Type B pancreatic cell (in vitro differentiated cells): Measurements from ENCODE around the gene RNF151. TPM values are rescaled to one million over a fixed set of nuclear protein-coding genes. Genes with fewer than 3 reads are reported as not detected.

Experiments
- DNase-seq: peaks from one replicate; pipeline ENCODE4 v3.0.0; 2021; ENCODE audit warnings: mixed read lengths; ENCODE audit not compliant: unreplicated experiment; ENCODE audit errors: extremely low spot score
- H3K27ac Mint-ChIP-seq: 2 replicates; pipeline ENCODE4 v1.8.0; 2021; ENCODE audit warnings: mild to moderate bottlenecking, mixed read lengths
- H3K27me3 Mint-ChIP-seq: 2 replicates; pipeline ENCODE4 v1.8.0; 2021; ENCODE audit warnings: mixed read lengths
- H3K36me3 Mint-ChIP-seq: 2 replicates; pipeline ENCODE4 v1.8.0; 2021; ENCODE audit warnings: mixed read lengths
- H3K4me1 Mint-ChIP-seq: one replicate; pipeline ENCODE4 v1.8.0; 2021; ENCODE audit warnings: mixed read lengths; ENCODE audit not compliant: unreplicated experiment
- H3K4me3 Mint-ChIP-seq: 2 replicates; pipeline ENCODE4 v1.8.0; 2021; ENCODE audit warnings: mild to moderate bottlenecking, mixed read lengths
- H3K9me3 Mint-ChIP-seq: 2 replicates; pipeline ENCODE4 v1.8.0; 2021; ENCODE audit warnings: mixed read lengths
- CTCF ChIP-seq: fragments of 200-600 bp; sonication (generic); conservative IDR thresholded peaks from 2 replicates; pipeline ENCODE4 v1.5.0; 2021; ENCODE audit warnings: antibody characterized with exemption, mild to moderate bottlenecking
- total RNA-seq: library from RNA; stranded (reverse); gene quantifications from 2 replicates; pipeline ENCODE4 v1.2.1, GENCODE V29; 2021; ENCODE audit warnings: low replicate concordance

Gene RNF151
- total RNA-seq, 1 donor from 2014 or later = not detected

DNA sequence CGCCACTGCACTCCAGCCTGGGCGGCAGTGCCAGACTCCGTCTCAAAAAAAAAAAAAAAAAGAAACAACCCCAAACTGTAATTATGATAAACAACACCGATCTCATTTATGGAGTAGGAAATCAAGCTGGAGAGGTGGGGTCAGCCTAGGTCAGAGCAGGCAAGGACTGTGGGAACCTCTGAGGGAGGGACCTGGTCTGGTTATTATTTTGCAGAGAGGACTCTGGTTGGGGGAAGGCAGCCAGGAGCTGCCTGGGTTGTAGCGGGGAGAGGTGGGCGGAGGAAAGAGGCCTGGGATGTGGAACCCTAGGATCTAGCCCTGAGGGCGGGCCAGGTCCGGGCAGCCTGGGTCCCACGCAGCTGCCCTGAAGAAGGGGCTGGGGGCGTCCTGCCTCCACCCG, 37.6 kb upstream of the RNF151 start:
- no peaks in the 10 kb centered on the region for H3K9me3 Mint-ChIP-seq
- peak overlapping the region; percentile 48 for H3K27ac Mint-ChIP-seq
- no peaks in the 10 kb centered on the region for H3K36me3 Mint-ChIP-seq
- peaks cover 12% of the 10 kb centered on the region for H3K27me3 Mint-ChIP-seq
- H3K4me3 Mint-ChIP-seq = peak overlapping the region; percentile 81
- no peak for DNase-seq
- peaks cover 4% of the 10 kb centered on the region for H3K4me1 Mint-ChIP-seq
- TF ChIP-seq CTCF = no peak

- Mint-ChIP-seq H3K27ac (no peak overlapping the region), H3K27me3 (peaks cover 7% of the 10 kb centered on the region), H3K9me3 (no peaks in the 10 kb centered on the region), H3K4me1 (peaks cover 4% of the 10 kb centered on the region), H3K36me3 (no peaks in the 10 kb centered on the region), H3K4me3 (no peak overlapping the region)
- TF ChIP-seq CTCF = peak; percentile 97
- DNase-seq = peak; percentile 98
These were observed 36.9 kb upstream of the RNF151 start for GRCh38 chr16:1929578-1930337.

- Mint-ChIP-seq H3K27me3 (peaks cover 5% of the 10 kb centered on the region), H3K9me3 (no peaks in the 10 kb centered on the region), H3K27ac (no peak overlapping the region), H3K4me1 (peaks cover 4% of the 10 kb centered on the region), H3K4me3 (no peak overlapping the region), H3K36me3 (no peaks in the 10 kb centered on the region)
- DNase-seq = no peak
- TF ChIP-seq CTCF = no peak
These were observed 36.3 kb upstream of the RNF151 start for GRCh38 chr16:1930338-1930720.

DNA sequence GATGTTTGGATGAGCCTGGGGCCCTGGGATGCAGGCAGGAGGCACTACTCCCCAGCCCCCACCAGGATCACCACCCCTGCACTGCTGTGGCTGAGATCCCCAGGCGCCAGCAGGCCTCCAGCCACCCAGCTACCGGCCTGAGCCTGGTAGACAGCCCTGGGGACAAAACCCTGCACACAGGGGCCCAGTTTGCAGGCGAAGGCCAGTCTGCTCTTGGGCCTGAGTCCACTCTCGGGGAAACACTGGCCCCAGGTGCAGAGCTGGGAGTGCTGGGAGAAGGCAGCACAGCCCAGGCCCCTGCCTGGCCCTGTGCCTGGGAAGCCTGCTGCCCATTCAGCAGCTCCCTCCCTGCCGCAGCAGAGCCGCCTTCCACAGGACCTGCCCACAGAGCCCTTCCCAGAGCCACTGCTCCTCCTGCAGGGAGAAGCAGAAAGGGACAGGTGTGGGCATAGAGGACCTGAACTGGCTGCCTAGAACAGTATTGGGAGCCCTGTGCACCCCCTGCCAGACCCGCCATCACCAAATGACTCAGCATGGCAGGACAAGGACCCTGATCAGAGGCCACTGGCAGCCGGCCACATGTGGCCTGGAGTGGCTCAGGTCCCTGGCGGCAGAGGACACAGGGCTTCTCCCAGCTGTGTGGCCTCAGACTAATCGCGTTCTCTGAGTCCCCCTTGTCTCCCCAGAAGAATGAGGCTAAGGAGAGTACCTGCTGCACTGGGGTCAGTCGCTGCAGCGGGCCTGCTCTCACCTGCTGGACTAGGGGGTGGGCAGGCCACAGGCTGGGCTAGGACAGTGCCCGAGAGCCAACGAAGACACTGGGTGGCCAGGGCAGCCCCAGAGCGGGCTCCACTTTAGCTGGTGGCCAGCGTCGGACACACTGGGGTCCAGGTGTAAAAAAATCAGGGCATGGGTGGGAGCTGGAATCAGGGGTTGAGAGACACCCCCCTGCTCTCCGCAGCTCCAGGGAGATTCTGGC, 34.3 kb upstream of the RNF151 start:
- no peak for DNase-seq
- no peaks in the 10 kb centered on the region for H3K9me3 Mint-ChIP-seq
- no peak for TF ChIP-seq CTCF
- H3K36me3 Mint-ChIP-seq = no peaks in the 10 kb centered on the region
- H3K4me3 Mint-ChIP-seq = no peak overlapping the region
- H3K27ac Mint-ChIP-seq = no peak overlapping the region
- peaks cover 5% of the 10 kb centered on the region for H3K27me3 Mint-ChIP-seq
- peaks cover 4% of the 10 kb centered on the region for H3K4me1 Mint-ChIP-seq

- TF ChIP-seq CTCF = no peak
- H3K27me3 Mint-ChIP-seq = peaks cover 5% of the 10 kb centered on the region
- no peaks in the 10 kb centered on the region for H3K36me3 Mint-ChIP-seq
- no peak overlapping the region for H3K4me3 Mint-ChIP-seq
- H3K4me1 Mint-ChIP-seq = peaks cover 4% of the 10 kb centered on the region
- no peak overlapping the region for H3K27ac Mint-ChIP-seq
- DNase-seq = no peak
- H3K9me3 Mint-ChIP-seq = no peaks in the 10 kb centered on the region
These were observed 33.5 kb upstream of the RNF151 start for GRCh38 chr16:1933097-1933661.
